ENCODE data around the gene RHOT2. TPM values are rescaled to one million over a fixed set of nuclear protein-coding genes. Genes with fewer than 3 reads are reported as not detected.
"Not testable (repeated sequence)": the region's sequence is repeated elsewhere in the genome, so short reads cannot be mapped to it uniquely, and the experiment has no call there.

The RHOT2 gene
- total and polyA plus RNA-seq, 7 donors = 35.3 to 159 (median 52.9) TPM

DNA sequence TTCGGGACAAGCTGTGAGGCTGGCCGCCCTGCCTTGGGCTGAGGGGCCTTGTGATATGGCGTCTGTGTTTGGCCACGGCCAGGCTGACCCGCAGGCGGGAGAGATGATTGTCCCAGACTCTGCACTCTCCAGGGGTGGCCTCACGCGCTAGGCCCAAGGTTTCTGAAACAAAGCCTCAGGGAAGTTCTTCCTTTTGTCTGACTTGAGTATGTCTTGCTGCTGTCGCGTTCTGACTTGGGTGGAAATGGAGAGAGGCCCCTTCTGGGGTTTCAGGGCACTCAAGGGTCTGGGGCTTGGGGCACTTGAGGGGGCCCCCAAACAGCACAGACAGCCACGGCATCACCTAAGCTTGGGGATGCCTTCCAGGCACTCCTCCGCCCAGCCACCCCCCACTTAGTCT, 43.2 kb downstream of the RHOT2 start:
- no peak for DNase-seq
- no peak overlapping the region for H3K4me3 ChIP-seq
- H3K36me3 ChIP-seq = no peaks in the 10 kb centered on the region
- intact Hi-C loops (cut with DNase I) = loop anchor here (1.0 to 5.0 kb wide), 4 partner anchors 29 to 392 kb away; partner anchors contain the start of gene CIAO3
- no peaks in the 10 kb centered on the region for H3K9me3 ChIP-seq
- H3K4me1 ChIP-seq = peaks cover 0 to 34% (median 22%) of the 10 kb centered on the region in 4 donors
- H3K27me3 ChIP-seq = peaks cover 27 to 60% (median 56%) of the 10 kb centered on the region in 3 donors
- TF ChIP-seq, protein P1, sequence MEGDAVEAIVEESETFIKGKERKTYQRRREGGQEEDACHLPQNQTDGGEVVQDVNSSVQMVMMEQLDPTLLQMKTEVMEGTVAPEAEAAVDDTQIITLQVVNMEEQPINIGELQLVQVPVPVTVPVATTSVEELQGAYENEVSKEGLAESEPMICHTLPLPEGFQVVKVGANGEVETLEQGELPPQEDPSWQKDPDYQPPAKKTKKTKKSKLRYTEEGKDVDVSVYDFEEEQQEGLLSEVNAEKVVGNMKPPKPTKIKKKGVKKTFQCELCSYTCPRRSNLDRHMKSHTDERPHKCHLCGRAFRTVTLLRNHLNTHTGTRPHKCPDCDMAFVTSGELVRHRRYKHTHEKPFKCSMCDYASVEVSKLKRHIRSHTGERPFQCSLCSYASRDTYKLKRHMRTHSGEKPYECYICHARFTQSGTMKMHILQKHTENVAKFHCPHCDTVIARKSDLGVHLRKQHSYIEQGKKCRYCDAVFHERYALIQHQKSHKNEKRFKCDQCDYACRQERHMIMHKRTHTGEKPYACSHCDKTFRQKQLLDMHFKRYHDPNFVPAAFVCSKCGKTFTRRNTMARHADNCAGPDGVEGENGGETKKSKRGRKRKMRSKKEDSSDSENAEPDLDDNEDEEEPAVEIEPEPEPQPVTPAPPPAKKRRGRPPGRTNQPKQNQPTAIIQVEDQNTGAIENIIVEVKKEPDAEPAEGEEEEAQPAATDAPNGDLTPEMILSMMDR (IDR thresholded peaks at IDR 0.05) = no peak
- no peak for TF ChIP-seq POLR2A (IDR thresholded peaks at IDR 0.05)
- TF ChIP-seq EP300 (IDR thresholded peaks at IDR 0.05) = no peak
- no peak for TF ChIP-seq POLR2AphosphoS5 (IDR thresholded peaks at IDR 0.05)
- WGBS, 2 donors = 67 to 78% methylated on average over 12 of the region's 12 CpGs
- no peak overlapping the region for H3K27ac ChIP-seq

DNA sequence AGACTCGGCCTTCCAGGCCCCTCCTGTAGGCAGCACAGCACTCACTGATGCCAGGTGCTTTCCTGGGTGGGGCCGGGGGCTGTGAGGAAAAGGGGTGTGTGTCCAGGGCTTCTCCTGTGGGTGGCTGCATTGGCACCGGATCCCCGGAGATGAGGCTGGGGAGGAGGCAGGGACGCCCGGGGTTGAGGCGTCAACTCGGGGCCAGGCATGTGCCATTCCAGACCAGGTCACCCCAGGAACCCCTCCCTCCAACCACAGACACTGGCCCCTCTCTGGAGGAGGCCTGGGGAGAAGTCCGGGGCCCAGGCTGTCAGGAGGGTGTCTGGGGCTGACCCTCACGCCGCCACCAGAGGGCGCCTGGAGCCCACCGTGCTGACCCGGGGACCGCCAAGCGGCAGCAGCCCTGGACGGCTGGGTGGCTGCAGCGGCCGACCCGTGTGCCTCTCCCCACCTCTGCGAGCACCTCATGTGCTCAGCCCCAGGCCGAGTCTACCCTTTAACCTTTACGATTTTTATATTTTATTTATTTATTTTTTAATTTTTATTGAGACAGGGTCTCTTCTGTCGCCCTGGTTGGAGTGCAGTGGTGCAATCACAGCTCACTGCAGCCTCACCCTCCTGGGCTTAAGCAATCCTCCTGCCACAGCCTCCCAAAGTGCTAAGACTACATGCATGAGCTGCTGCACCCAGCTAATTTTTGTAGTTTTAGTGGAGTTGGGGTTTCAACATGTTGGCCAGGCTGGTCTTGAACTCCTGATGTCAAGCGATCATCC, 43.8 kb downstream of the RHOT2 start:
- peaks cover 20 to 60% (median 50%) of the 10 kb centered on the region in 3 donors for H3K27me3 ChIP-seq
- DNase-seq = peak; percentile 87
- TF ChIP-seq EP300 (IDR thresholded peaks at IDR 0.05) (no peak), POLR2A (IDR thresholded peaks at IDR 0.05) (no peak)
- TF ChIP-seq, protein P1 (IDR thresholded peaks at IDR 0.05) = peak; percentile 81 to 93 (median 90)
- no peaks in the 10 kb centered on the region for H3K36me3 ChIP-seq
- H3K27ac ChIP-seq = no peak overlapping the region
- H3K9me3 ChIP-seq = no peaks in the 10 kb centered on the region
- H3K4me1 ChIP-seq = peaks cover 0 to 35% (median 25%) of the 10 kb centered on the region in 4 donors
- intact Hi-C loops (cut with DNase I) = loop anchor here (1.0 to 5.0 kb wide), 4 partner anchors 29 to 391 kb away; partner anchors contain the start of gene CIAO3
- WGBS, 2 donors = 5 to 11% methylated on average over 25 of the region's 25 CpGs
- no peak overlapping the region for H3K4me3 ChIP-seq

DNA sequence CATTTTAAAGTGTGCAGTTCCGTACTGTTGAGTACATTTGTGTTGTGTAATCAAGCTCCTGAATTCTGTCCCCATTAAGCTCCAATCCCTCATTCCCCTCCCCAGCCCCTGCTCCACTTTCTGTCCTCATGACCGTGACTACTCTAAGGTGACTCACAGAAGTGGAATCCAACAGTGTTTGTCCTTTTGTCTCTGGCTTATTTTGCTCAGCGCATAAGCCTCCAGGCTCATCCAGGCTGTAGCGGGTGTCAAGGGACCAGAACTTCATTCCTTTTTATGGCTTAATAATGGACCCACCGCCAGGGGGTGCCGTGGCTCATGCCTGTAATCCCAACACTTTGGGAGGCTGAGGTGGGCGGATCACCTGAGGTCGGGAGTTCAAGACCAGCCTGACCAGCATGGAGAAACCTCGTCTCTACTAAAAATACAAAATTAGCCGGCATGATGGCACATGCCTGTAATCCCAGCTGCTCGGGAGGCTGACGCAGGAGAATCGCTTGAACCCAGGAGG, 44.9 kb downstream of the RHOT2 start:
- intact Hi-C loops (cut with DNase I) = loop anchor here (5.0 kb wide), 1 partner anchor 345 kb away; no protein-coding TSS in a partner anchor
- H3K4me1 ChIP-seq = peaks cover 0 to 38% (median 27%) of the 10 kb centered on the region in 4 donors
- 30 to 57% methylated on average over 13 of the region's 13 CpGs for WGBS, 2 donors

DNA sequence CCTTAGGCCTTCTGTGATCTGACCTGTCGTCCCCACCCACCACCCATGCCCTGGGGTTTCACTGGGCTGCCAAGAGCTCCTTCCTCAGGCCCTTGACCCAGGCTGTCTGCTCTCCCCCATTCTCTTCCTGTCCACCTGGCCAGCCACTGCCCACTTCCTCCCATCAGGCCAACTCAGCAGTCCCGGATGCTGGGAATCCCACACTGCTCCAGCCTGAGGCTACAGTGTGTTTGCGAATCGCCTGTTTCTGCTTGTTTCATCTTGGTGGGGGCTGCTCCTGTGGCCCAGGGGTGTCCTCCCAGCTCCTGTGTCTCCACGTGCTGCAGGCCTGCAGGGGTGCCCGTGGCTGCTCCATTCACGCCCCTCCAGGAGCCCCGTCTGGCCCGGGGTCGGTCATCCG, 46.1 kb downstream of the RHOT2 start:
- no peak for DNase-seq
- Histone ChIP-seq H3K36me3 (no peaks in the 10 kb centered on the region), H3K4me3 (no peak overlapping the region), H3K9me3 (no peaks in the 10 kb centered on the region), H3K27ac (no peak overlapping the region), H3K27me3 (peaks cover 9 to 37% (median 27%) of the 10 kb centered on the region in 3 donors), H3K4me1 (peaks cover 0 to 38% (median 28%) of the 10 kb centered on the region in 4 donors)
- TF ChIP-seq POLR2A (IDR thresholded peaks at IDR 0.05) = no peak
- TF ChIP-seq EP300 (IDR thresholded peaks at IDR 0.05) = no peak
- TF ChIP-seq, protein P1 (IDR thresholded peaks at IDR 0.05) = no peak
- TF ChIP-seq POLR2AphosphoS5 (IDR thresholded peaks at IDR 0.05) = no peak
- 60 to 65% methylated on average over 11 of the region's 11 CpGs for WGBS, 2 donors
- intact Hi-C loops (cut with DNase I) = loop anchor here (5.0 kb wide), 1 partner anchor 343 kb away; no protein-coding TSS in a partner anchor

More for the DNA sequence above, 44.9 kb downstream of the RHOT2 start:
- not testable (repeated sequence) for DNase-seq, H3K36me3 ChIP-seq, H3K4me3 ChIP-seq, H3K27ac ChIP-seq, H3K9me3 ChIP-seq
- H3K27me3 ChIP-seq = peaks cover 16 to 50% (median 40%) of the 10 kb centered on the region in 3 donors
- TF ChIP-seq POLR2AphosphoS5 (IDR thresholded peaks at IDR 0.05) = peak in 1 of 4 donors; percentile 6
- TF ChIP-seq, protein P1 (IDR thresholded peaks at IDR 0.05) = peak in 1 of 4 experiments; percentile 12
